Activated naive CD8-positive, alpha-beta T cell treated with anti-CD3 and anti-CD28 coated beads, Interleukin-2, amount 50 U/mL, for 24 hours (primary cell): ENCODE results near the gene GBP3.
"Not testable (repeated sequence)": the region's sequence is repeated elsewhere in the genome, so short reads cannot be mapped to it uniquely, and the experiment has no call there.

Experiments used
- ATAC-seq: fragments of 150-1000 bp; cut with Tn5 transposase; one replicate; pipeline ENCODE4 v1.10.0; 2021
- DNase-seq: peaks from one replicate; pipeline ENCODE4 v3.0.0; 2021
- H3K27ac Mint-ChIP-seq: one replicate; pipeline ENCODE4 v1.8.0; 2021; ENCODE audit warnings: mild to moderate bottlenecking, mixed read lengths
- H3K27me3 Mint-ChIP-seq: one replicate; pipeline ENCODE4 v1.8.0; 2021; ENCODE audit warnings: mixed read lengths
- H3K36me3 Mint-ChIP-seq: one replicate; pipeline ENCODE4 v1.8.0; 2021; ENCODE audit warnings: low read depth, mixed read lengths
- H3K4me1 Mint-ChIP-seq: one replicate; pipeline ENCODE4 v1.8.0; 2021; ENCODE audit warnings: mixed read lengths
- H3K4me3 Mint-ChIP-seq: one replicate; pipeline ENCODE4 v1.8.0; 2021; ENCODE audit warnings: mild to moderate bottlenecking, moderate library complexity, mixed read lengths
- H3K9me3 Mint-ChIP-seq: one replicate; pipeline ENCODE4 v1.8.0; 2021; ENCODE audit warnings: mixed read lengths

GBP3 gene

GRCh38 chr1:89005286-89006151 lies 17.1 kb downstream of the GBP3 start:
- Mint-ChIP-seq H3K9me3 (peaks cover 5% of the 10 kb centered on the region), H3K27me3 (no peaks in the 10 kb centered on the region), H3K27ac (no peak overlapping the region), H3K4me1 (peaks cover 30% of the 10 kb centered on the region), H3K36me3 (peaks cover 55% of the 10 kb centered on the region), H3K4me3 (no peak overlapping the region)
- DNase-seq (no peak), ATAC-seq (no peak)

DNA sequence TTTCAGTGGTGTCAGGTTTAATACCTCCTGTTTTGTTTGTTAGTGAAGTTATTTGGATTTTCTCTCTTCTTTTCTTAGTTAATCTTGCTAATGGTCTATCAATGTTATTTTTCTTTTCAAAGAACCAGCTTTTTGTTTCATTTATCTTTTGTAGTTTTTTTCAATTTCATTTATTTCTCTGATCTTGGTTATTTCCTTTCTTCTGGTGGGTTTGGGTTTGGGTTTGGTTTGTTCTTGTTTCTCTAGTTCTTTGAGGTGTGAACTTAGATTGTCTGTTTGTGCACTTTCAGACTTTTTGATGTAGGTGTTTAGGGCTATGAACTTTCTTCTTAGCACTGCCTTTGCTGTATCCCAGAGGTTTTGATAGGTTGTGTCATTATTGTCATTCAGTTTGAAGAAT lies 20.5 kb downstream of the GBP3 start:
- H3K27me3 Mint-ChIP-seq, H3K4me3 Mint-ChIP-seq, H3K9me3 Mint-ChIP-seq, ATAC-seq, DNase-seq, H3K27ac Mint-ChIP-seq: not testable (repeated sequence)
- H3K36me3 Mint-ChIP-seq = peaks cover 31% of the 10 kb centered on the region
- peaks cover 30% of the 10 kb centered on the region for H3K4me1 Mint-ChIP-seq

GRCh38 chr1:89001510-89001909 lies 21.2 kb downstream of the GBP3 start:
- Mint-ChIP-seq H3K36me3 (peaks cover 27% of the 10 kb centered on the region), H3K27me3 (no peaks in the 10 kb centered on the region), H3K27ac (no peak overlapping the region), H3K9me3 (peaks cover 5% of the 10 kb centered on the region), H3K4me1 (peaks cover 30% of the 10 kb centered on the region), H3K4me3 (no peak overlapping the region)
- DNase-seq = no peak
- no peak for ATAC-seq

DNA sequence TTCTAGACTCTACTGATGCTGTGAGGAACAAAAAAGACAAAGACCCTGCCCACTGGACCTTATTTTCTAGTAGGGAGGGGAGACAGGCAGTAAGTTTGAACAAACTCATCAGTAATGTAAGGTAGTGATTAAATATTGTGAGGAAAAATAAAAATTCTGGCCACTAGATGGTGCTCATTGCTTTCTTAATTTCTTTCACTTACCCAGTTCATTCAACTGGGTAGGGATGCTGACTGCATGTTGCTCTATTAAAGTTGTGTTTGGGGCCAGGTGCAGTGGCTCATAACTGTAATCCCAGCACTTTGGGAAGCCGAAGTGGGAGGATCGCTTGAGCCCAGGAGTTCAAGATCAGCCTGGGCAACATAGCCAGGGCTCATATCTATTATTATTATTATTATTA lies 23.9 kb downstream of the GBP3 start:
- DNase-seq (no peak), ATAC-seq (peak; percentile 92)
- Mint-ChIP-seq H3K4me3 (no peak overlapping the region), H3K36me3 (peaks cover 8% of the 10 kb centered on the region), H3K27me3 (no peaks in the 10 kb centered on the region), H3K27ac (no peak overlapping the region), H3K9me3 (no peaks in the 10 kb centered on the region), H3K4me1 (peaks cover 25% of the 10 kb centered on the region)

DNA sequence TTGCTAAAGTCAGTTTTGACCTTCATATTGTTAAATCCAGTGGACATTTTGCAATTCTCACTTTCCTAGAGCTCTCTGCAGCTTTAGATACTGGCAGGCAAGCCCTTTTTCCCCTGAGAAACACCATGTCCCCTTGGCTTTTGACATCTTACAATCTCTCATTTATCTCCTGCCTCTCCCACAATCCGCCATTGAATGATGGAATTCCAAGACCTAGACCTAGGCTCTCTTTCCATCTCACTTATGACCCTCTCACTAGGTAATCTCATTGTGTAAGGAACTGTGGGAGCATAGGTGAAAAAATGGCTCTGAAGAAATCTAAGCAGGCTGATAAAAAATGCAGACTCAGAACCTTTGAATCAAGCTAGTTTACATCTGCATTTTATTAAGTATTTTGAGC lies 32.2 kb downstream of the GBP3 start:
- ATAC-seq (no peak), DNase-seq (no peak)
- Mint-ChIP-seq H3K36me3 (peaks cover 26% of the 10 kb centered on the region), H3K4me1 (peaks cover 40% of the 10 kb centered on the region), H3K4me3 (no peak overlapping the region), H3K27ac (no peak overlapping the region), H3K27me3 (no peaks in the 10 kb centered on the region), H3K9me3 (no peaks in the 10 kb centered on the region)

DNA sequence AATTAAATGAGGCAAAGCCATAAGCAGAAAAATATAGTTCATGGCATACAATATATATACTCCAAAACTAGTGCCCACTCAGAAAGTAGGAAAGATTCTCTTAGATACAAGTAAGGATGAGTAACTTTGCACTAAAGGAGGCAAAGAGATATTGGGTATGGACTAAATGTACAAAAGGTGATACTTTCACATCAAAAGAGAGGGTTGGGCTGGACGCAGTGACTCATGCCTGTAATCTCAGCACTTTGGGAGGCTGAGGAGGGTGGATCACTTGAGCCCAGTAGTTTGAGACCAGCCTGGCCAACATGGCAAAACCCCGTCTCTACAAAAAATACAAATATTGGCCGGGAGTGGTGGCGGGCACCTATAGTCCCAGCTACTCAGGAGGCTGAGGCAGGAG lies 37.0 kb downstream of the GBP3 start:
- Mint-ChIP-seq H3K4me3 (no peak overlapping the region), H3K27ac (peak overlapping the region; percentile 84), H3K36me3 (peaks cover 59% of the 10 kb centered on the region), H3K27me3 (no peaks in the 10 kb centered on the region), H3K4me1 (peaks cover 78% of the 10 kb centered on the region), H3K9me3 (no peaks in the 10 kb centered on the region)
- ATAC-seq (peak; percentile 71), DNase-seq (no peak)

GRCh38 chr1:88985032-88985431 lies 37.6 kb downstream of the GBP3 start:
- H3K4me3 Mint-ChIP-seq = no peak overlapping the region
- H3K9me3 Mint-ChIP-seq = no peaks in the 10 kb centered on the region
- peak overlapping the region; percentile 84 for H3K27ac Mint-ChIP-seq
- peaks cover 60% of the 10 kb centered on the region for H3K36me3 Mint-ChIP-seq
- H3K27me3 Mint-ChIP-seq = no peaks in the 10 kb centered on the region
- peak; percentile 70 for ATAC-seq
- DNase-seq = no peak
- H3K4me1 Mint-ChIP-seq = peaks cover 77% of the 10 kb centered on the region

- DNase-seq (no peak), ATAC-seq (no peak)
- Mint-ChIP-seq H3K36me3 (peaks cover 61% of the 10 kb centered on the region), H3K4me3 (peak overlapping the region; percentile 35), H3K27ac (peak overlapping the region; percentile 84), H3K27me3 (no peaks in the 10 kb centered on the region), H3K4me1 (peaks cover 77% of the 10 kb centered on the region), H3K9me3 (no peaks in the 10 kb centered on the region)
Observed at GRCh38 chr1:88984569-88984968, 38.1 kb downstream of the GBP3 start.

- Mint-ChIP-seq H3K27ac (peak overlapping the region; percentile 84), H3K36me3 (peaks cover 61% of the 10 kb centered on the region), H3K4me1 (peaks cover 78% of the 10 kb centered on the region), H3K4me3 (peak overlapping the region; percentile 67), H3K27me3 (no peaks in the 10 kb centered on the region), H3K9me3 (no peaks in the 10 kb centered on the region)
- no peak for DNase-seq
- ATAC-seq = peak; percentile 21
Observed at GRCh38 chr1:88983791-88984559, 38.7 kb downstream of the GBP3 start.

DNA sequence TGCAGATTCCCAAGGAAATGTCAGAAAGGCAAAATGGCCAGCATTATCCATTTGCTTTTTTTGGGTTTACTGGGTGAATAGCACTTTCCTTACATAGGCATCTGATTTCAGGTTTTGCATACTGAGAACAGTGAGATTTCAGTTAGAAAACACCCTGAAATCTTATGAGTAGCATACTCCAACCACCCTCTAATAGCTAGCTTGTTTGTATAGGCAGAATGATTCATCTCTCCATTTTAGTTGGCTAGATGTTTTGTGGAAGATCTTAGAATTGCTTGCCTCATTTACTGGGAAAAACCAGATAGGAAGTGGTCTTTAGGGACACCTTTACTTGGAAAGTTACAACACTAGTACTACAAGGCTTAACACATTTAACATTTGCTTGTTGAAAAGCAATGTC lies 40.6 kb downstream of the GBP3 start:
- no peak for ATAC-seq
- no peaks in the 10 kb centered on the region for H3K9me3 Mint-ChIP-seq
- peaks cover 81% of the 10 kb centered on the region for H3K4me1 Mint-ChIP-seq
- no peak for DNase-seq
- no peak overlapping the region for H3K4me3 Mint-ChIP-seq
- peak overlapping the region; percentile 73 for H3K27ac Mint-ChIP-seq
- peaks cover 61% of the 10 kb centered on the region for H3K36me3 Mint-ChIP-seq
- no peaks in the 10 kb centered on the region for H3K27me3 Mint-ChIP-seq

GRCh38 chr1:88981506-88981905 lies 41.2 kb downstream of the GBP3 start:
- peak overlapping the region; percentile 73 for H3K27ac Mint-ChIP-seq
- not testable (repeated sequence) for H3K9me3 Mint-ChIP-seq, DNase-seq, H3K27me3 Mint-ChIP-seq, ATAC-seq
- H3K4me3 Mint-ChIP-seq = peak overlapping the region; percentile 8
- H3K36me3 Mint-ChIP-seq = peaks cover 61% of the 10 kb centered on the region
- peaks cover 75% of the 10 kb centered on the region for H3K4me1 Mint-ChIP-seq

GRCh38 chr1:88980870-88981269 lies 41.8 kb downstream of the GBP3 start:
- Mint-ChIP-seq H3K4me3 (no peak overlapping the region), H3K36me3 (peaks cover 60% of the 10 kb centered on the region), H3K9me3 (no peaks in the 10 kb centered on the region), H3K4me1 (peaks cover 72% of the 10 kb centered on the region), H3K27me3 (no peaks in the 10 kb centered on the region), H3K27ac (no peak overlapping the region)
- no peak for DNase-seq
- ATAC-seq = no peak

- Mint-ChIP-seq H3K4me3 (no peak overlapping the region), H3K36me3 (peaks cover 60% of the 10 kb centered on the region), H3K4me1 (peaks cover 61% of the 10 kb centered on the region), H3K9me3 (no peaks in the 10 kb centered on the region), H3K27me3 (no peaks in the 10 kb centered on the region), H3K27ac (no peak overlapping the region)
- ATAC-seq (no peak), DNase-seq (no peak)
Observed at GRCh38 chr1:88979749-88980116, 42.9 kb downstream of the GBP3 start.

DNA sequence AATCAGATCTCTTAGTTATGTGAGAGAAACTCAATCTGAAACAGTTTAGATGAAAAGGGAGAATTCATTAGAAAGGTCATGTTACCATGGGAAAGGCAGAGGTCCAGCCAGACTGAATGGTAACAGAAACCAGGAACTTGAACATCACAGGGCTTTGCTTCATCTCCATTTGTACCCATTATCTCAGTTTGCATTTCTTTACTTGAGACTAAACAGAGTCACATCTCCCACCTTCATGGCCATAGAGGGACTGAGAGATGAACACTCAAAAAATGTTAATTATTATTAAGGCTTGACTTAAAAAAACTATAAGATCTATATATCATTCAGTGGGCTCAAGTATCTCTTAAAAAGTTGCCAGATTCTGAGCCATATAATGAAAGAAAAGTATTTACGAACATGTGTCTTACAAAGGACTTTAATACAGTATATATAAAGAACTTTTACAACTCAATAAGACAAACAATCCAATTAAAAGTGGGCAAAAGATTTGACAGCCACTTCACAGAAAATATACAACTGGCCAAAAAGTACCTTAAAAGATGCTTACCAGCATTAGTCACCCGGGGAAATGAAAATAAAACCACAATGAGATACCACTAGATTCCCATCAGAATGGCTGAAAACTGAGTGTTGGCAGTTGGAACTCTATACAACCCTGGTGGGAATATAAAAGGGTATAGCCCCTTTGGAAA lies 43.5 kb downstream of the GBP3 start:
- no peak overlapping the region for H3K27ac Mint-ChIP-seq
- peaks cover 60% of the 10 kb centered on the region for H3K36me3 Mint-ChIP-seq
- H3K9me3 Mint-ChIP-seq = no peaks in the 10 kb centered on the region
- DNase-seq (no peak), ATAC-seq (peak; percentile 46)
- H3K4me3 Mint-ChIP-seq = no peak overlapping the region
- no peaks in the 10 kb centered on the region for H3K27me3 Mint-ChIP-seq
- peaks cover 59% of the 10 kb centered on the region for H3K4me1 Mint-ChIP-seq
